GM12878 (cell line): ENCODE measurements around the gene RTN4R.

ENCODE experiments used
- POLR2A ChIP-seq: IDR thresholded peaks from 2 replicates; pipeline ENCODE4 v1.6.1; 2011; ENCODE audit warnings: low read depth, mild to moderate bottlenecking, low read length
- YY1 ChIP-seq: IDR thresholded peaks from 2 replicates; pipeline ENCODE4 v1.6.1; 2011; ENCODE audit warnings: low read depth, mild to moderate bottlenecking, low read length
- TF ChIP-seq, protein P1 (sequence below): IDR thresholded peaks from 2 replicates; pipeline ENCODE4 v1.6.1; 2012; ENCODE audit warnings: low read length, inconsistent platforms
- TF ChIP-seq, protein P2 (sequence below): fragments of 450-650 bp; formaldehyde crosslinking; IDR thresholded peaks from 2 replicates; pipeline ENCODE4 v1.4.0; 2020; ENCODE audit warnings: mild to moderate bottlenecking, moderate library complexity
- TF ChIP-seq, protein P3 (sequence below): fragments of 450-650 bp; IDR thresholded peaks from 2 replicates; pipeline ENCODE4 v1.6.1; 2017; ENCODE audit warnings: mild to moderate bottlenecking

DNA sequence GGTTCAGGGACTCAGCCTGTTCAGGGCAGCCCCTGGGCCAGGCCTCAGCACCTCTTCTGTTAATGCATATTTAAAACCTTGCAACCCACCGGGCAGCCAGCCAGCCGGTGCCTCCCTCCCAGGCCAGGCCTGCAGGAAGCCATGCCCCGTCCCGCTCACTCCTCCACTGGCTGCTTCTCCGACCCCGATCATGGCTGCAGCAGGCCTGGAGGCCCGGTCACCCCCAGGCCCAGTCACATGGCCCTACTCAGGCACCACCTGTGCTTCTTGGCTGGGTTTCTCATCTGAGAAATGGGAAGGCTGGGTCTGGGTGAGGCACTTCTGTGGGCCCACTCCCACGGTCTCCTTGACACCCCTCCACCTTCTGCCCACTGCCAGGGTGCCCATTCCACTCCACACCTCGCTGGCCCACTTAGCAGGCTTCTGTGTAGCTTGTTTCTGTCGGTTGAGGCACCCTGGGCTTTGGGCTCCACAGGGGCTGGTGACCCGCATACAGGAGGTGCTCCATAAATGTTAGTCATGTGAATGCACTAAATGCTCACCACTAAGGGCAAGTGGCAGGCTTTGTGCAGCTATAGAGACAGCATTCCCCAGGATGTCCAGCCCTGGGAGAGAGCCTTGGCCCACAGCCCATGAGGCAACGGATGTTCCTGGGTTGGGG is 11.4 kb downstream of the RTN4R start:
- TF ChIP-seq, protein P1, sequence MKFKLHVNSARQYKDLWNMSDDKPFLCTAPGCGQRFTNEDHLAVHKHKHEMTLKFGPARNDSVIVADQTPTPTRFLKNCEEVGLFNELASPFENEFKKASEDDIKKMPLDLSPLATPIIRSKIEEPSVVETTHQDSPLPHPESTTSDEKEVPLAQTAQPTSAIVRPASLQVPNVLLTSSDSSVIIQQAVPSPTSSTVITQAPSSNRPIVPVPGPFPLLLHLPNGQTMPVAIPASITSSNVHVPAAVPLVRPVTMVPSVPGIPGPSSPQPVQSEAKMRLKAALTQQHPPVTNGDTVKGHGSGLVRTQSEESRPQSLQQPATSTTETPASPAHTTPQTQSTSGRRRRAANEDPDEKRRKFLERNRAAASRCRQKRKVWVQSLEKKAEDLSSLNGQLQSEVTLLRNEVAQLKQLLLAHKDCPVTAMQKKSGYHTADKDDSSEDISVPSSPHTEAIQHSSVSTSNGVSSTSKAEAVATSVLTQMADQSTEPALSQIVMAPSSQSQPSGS, result no peak
- TF ChIP-seq POLR2A (no peak), YY1 (no peak)
- TF ChIP-seq, protein P2, sequence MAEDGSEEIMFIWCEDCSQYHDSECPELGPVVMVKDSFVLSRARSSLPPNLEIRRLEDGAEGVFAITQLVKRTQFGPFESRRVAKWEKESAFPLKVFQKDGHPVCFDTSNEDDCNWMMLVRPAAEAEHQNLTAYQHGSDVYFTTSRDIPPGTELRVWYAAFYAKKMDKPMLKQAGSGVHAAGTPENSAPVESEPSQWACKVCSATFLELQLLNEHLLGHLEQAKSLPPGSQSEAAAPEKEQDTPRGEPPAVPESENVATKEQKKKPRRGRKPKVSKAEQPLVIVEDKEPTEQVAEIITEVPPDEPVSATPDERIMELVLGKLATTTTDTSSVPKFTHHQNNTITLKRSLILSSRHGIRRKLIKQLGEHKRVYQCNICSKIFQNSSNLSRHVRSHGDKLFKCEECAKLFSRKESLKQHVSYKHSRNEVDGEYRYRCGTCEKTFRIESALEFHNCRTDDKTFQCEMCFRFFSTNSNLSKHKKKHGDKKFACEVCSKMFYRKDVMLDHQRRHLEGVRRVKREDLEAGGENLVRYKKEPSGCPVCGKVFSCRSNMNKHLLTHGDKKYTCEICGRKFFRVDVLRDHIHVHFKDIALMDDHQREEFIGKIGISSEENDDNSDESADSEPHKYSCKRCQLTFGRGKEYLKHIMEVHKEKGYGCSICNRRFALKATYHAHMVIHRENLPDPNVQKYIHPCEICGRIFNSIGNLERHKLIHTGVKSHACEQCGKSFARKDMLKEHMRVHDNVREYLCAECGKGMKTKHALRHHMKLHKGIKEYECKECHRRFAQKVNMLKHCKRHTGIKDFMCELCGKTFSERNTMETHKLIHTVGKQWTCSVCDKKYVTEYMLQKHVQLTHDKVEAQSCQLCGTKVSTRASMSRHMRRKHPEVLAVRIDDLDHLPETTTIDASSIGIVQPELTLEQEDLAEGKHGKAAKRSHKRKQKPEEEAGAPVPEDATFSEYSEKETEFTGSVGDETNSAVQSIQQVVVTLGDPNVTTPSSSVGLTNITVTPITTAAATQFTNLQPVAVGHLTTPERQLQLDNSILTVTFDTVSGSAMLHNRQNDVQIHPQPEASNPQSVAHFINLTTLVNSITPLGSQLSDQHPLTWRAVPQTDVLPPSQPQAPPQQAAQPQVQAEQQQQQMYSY, result no peak
- TF ChIP-seq, protein P3, sequence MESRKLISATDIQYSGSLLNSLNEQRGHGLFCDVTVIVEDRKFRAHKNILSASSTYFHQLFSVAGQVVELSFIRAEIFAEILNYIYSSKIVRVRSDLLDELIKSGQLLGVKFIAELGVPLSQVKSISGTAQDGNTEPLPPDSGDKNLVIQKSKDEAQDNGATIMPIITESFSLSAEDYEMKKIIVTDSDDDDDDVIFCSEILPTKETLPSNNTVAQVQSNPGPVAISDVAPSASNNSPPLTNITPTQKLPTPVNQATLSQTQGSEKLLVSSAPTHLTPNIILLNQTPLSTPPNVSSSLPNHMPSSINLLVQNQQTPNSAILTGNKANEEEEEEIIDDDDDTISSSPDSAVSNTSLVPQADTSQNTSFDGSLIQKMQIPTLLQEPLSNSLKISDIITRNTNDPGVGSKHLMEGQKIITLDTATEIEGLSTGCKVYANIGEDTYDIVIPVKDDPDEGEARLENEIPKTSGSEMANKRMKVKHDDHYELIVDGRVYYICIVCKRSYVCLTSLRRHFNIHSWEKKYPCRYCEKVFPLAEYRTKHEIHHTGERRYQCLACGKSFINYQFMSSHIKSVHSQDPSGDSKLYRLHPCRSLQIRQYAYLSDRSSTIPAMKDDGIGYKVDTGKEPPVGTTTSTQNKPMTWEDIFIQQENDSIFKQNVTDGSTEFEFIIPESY, result no peak
